LNCaP clone FGC (cell line): ENCODE data around the gene CPNE4.

Experiments used
- DNase-seq: peaks from one replicate; pipeline ENCODE4 v3.0.0-alpha.2; 2011; ENCODE audit warnings: low read depth
- H3K4me3 ChIP-seq: 2 replicates; pipeline ENCODE4 v1.5.1; 2011; ENCODE audit warnings: mild to moderate bottlenecking, low read depth, low read length, control low read depth
- TF ChIP-seq, protein P1 (sequence below): IDR thresholded peaks from 2 replicates; pipeline ENCODE4 v1.5.1; 2012; ENCODE audit warnings: mild to moderate bottlenecking; ENCODE audit not compliant: control insufficient read depth, insufficient read depth; ENCODE audit errors: extremely low read depth

Gene CPNE4

GRCh38 chr3:131564812-131565211 is 470.0 kb downstream of the CPNE4 start:
- TF ChIP-seq, protein P1, sequence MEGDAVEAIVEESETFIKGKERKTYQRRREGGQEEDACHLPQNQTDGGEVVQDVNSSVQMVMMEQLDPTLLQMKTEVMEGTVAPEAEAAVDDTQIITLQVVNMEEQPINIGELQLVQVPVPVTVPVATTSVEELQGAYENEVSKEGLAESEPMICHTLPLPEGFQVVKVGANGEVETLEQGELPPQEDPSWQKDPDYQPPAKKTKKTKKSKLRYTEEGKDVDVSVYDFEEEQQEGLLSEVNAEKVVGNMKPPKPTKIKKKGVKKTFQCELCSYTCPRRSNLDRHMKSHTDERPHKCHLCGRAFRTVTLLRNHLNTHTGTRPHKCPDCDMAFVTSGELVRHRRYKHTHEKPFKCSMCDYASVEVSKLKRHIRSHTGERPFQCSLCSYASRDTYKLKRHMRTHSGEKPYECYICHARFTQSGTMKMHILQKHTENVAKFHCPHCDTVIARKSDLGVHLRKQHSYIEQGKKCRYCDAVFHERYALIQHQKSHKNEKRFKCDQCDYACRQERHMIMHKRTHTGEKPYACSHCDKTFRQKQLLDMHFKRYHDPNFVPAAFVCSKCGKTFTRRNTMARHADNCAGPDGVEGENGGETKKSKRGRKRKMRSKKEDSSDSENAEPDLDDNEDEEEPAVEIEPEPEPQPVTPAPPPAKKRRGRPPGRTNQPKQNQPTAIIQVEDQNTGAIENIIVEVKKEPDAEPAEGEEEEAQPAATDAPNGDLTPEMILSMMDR: no peak
- no peak overlapping the region for H3K4me3 ChIP-seq
- DNase-seq: no peak

- no peak overlapping the region for H3K4me3 ChIP-seq
- no peak for DNase-seq
- TF ChIP-seq, protein P1: no peak
Observed at GRCh38 chr3:131561511-131561910, 473.3 kb downstream of the CPNE4 start.

DNA sequence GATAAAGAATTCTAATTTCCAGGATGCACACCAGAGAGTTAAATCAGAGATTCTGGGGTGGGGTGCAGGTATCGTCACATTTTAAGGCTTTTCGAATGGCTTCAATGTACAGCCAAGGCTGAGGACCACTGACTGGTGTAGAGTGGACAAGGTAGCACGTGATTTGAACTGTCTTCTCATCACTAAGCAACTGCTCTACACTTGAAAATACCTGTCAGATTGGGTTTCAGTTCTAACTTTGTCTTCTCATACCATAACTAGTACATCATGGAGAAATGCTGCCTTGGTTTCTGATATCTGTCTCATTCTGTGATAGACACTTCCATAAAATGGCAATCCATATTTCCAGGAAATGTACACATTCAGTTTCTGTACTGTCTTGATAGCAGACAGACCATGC is 474.0 kb downstream of the CPNE4 start:
- no peak overlapping the region for H3K4me3 ChIP-seq
- no peak for DNase-seq
- TF ChIP-seq, protein P1: no peak

- TF ChIP-seq, protein P1: no peak
- H3K4me3 ChIP-seq: no peak overlapping the region
- no peak for DNase-seq
Observed at GRCh38 chr3:131555456-131555855, 479.4 kb downstream of the CPNE4 start.

DNA sequence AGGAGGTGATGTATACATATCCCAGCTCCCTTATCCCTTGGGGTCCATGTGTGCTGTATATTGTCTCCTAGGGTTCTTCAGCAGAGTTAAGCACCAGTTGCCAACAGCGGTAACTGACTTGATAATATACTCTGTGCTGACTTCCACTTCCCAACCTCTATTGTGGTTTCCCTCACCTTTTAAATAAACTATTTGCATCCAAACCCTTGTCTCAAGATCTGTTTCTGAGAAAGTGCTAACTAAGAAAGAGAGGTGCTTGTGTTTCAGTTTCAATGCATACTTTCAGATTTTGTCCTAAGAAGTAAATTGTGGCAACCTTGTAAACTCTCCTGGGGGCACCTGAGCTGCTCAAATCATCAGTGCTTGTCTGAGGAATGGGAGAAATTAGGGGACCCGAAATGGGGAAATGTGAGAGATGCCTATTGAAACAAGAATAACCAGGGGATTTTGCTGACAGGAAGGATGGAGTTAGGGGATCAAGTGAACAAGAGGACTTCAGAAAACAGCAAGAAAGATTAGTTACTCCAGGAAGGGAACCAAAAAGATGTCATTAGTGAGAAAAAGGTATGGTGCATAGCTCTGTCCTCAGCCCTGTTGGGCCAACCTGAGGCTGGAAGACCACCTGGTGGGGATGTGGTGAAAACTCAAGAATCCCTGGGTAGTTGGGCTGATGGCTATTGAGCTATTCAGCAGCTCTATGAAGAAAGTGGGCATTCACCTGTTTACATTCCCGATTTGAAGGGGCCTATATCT is 481.1 kb downstream of the CPNE4 start:
- no peak for DNase-seq
- no peak overlapping the region for H3K4me3 ChIP-seq
- TF ChIP-seq, protein P1: no peak

- TF ChIP-seq, protein P1: no peak
- no peak overlapping the region for H3K4me3 ChIP-seq
- DNase-seq: no peak
Observed at GRCh38 chr3:131551761-131552160, 483.1 kb downstream of the CPNE4 start.
